GM18951 (cell line): Measurements from ENCODE around the gene PMP22.
"Not testable (repeated sequence)": the region's sequence is repeated elsewhere in the genome, so short reads cannot be mapped to it uniquely, and the experiment has no call there.

ENCODE experiments used
- POLR2A ChIP-seq: IDR thresholded peaks from 4 replicates; pipeline ENCODE4 v1.6.1; 2011; ENCODE audit warnings: mild to moderate bottlenecking; ENCODE audit not compliant: insufficient read length, insufficient read depth; ENCODE audit errors: extremely low read depth
- in situ Hi-C: fragments of 300-500 bp; cut with MboI; formaldehyde crosslinking; loops from one replicate; pipeline ENCODE4 v1.12.0; 2022; ENCODE audit warnings: low sequenced_read_pairs, mixed read lengths, inconsistent platforms; ENCODE audit not compliant: unreplicated experiment

PMP22 gene

DNA sequence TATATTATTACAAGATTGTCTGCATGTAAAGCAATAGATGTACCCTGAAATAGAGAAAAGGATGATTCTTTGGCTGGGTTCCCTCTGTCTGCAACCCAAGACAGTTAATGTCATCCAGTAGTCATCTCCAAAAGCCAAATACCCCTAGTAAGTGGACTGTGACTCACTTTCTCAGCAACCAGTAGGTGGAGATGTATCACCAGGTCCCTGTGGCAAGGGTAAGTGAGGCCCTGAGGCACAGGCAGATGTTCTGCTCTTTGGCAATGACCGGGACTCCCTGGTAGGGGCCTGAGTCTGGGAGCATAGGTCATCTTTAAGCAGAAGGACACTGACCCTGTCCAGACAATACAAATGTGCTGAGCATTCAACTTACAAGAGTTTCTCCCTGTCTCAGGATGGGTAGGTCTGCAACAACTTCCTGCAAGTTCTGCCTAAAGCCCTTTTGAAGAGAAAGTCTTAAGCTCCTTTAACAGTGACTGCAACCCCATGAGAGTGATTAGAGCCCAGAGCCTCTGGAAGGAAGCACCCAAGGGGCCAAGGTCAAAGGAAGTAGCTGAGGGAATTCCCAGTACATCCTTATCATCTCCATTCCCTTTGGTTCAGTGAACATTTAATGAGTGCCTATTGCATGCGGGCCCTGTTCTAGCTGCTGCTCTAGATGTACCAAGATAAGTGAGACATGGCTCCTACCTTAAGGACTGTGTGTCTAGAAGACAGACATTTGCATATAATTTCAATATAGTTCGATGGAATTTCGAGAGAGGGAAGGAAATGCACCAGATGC is 31.9 kb downstream of the PMP22 start:
- TF ChIP-seq POLR2A, result no peak

DNA sequence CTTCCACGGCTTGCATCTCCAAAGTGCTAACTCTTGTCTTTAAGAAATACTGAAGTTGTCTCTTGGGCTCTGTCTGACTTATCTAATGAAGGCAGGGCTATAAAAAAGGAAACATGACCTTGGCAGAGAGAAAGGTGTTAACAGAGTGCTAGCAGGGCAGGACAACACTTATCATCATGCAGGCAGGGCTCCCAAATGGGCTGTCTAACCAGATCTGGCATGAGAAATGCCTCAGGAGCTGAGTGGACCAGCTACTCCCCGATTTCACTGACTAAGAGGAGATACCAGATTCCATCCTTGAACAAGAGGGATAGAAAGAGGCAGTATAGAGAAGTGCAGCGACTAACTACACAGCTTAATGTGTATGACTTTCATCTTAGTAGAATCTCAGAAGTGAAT is 32.6 kb downstream of the PMP22 start:
- TF ChIP-seq POLR2A, result no peak
- in situ Hi-C loops, result no loop called here

More for the DNA sequence above, 31.9 kb downstream of the PMP22 start:
- in situ Hi-C loops, result no loop called here

DNA sequence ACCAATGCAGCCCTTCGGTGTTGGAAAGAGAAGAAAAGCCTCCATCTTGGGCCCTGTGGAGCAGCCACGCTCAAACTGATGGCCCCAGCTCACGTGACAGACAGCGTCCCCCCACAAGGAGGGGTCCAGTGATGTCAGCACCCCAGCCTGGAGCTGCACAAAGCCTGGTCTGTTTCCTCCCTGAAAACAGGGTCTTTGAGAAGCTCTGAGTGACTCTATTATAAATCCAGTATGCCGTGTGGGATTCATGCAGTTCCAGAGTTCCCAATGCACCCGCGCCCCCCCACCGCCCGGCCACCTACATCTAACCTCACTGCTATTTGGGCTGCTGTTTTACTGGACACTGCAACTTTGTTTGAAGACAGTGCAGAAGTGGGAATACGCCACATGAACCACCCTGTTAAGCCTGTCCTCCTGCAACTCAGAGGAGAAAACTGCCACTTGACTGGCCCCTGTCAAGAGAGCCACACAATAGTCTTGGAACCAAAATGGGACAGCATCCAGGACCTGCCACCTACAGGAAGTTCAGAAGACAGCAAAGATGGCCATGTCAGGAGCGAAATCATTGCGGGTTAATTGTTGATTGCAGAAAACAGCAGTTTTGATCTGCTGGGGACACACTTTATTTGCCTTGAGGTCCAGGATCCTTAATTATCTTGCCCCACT is 33.1 kb downstream of the PMP22 start:
- in situ Hi-C loops, result no loop called here
- no peak for TF ChIP-seq POLR2A

DNA sequence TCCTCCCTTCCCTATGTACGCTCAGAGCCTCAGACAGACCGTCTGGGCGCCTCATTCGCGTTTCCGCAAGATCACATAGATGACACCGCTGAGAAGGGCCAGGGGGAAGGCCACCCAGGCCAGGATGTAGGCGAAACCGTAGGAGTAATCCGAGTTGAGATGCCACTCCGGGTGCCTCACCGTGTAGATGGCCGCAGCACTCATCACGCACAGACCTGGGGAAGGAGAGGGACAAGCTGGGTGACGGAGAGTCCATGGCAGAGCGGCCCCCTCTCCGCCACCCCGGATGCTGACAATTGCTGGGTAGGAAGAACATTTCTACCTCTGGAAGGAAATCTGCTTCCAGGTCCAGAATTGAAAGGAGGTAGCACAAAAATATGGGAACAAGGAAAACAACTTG is 34.3 kb downstream of the PMP22 start:
- in situ Hi-C loops, result no loop called here
- no peak for TF ChIP-seq POLR2A

DNA sequence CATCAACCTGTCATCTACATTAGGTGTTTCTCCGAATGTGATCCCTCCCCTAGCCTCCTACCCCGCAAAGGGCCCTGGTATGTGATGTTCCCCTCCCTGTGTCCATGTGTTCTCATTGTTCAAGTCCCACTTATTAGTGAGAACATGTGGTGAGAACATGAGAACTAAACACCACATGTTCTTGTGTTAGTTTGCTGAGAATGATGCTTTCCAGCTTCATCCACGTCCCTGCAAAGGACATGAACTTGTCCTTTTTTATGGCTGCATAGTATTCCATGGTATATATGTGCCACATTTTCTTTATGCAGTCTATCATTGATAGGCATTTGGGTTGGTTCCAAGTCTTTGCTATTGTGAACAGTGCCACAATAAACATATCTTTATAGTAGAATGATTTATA is 43.3 kb downstream of the PMP22 start:
- in situ Hi-C loops, result not testable (repeated sequence)

DNA sequence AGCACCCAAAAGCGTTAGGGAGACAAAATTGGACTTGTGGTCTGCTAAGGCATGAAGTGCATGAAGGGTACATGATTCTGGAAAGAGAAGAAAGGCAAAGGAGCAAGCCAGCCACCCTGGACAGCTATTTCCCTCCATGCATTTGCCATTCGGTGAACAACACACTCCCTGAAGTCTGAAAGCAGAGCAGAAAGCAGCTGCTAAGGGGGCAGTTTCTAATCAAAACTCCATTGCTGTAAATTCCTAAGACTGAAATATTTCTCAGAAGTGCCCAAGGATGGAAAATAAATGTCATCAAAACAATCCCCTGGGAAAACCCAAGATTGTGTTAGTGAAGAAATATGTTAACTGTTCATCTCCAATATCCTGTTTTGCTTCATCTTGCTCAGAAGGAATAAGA is 44.3 kb downstream of the PMP22 start:
- no peak for TF ChIP-seq POLR2A
- in situ Hi-C loops, result no loop called here

DNA sequence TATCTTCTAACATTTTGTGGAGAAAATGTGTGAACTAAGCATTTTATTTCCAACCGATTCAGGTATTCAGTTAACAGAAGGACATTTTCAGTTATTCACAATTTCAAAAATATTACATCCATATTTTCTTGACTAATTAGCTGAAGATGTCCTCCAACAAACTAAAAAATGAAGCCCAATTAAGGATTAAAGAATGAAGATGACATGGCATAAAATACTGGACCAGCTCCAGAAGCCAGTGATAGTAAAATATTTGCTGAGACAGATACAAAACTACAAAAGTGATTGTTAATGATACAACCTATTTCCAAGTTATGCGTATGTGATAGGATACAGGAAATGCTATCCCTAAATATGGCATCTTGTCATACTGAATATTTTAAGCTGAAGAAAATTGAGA is 48.6 kb downstream of the PMP22 start:
- in situ Hi-C loops, result no loop called here
- TF ChIP-seq POLR2A, result no peak

DNA sequence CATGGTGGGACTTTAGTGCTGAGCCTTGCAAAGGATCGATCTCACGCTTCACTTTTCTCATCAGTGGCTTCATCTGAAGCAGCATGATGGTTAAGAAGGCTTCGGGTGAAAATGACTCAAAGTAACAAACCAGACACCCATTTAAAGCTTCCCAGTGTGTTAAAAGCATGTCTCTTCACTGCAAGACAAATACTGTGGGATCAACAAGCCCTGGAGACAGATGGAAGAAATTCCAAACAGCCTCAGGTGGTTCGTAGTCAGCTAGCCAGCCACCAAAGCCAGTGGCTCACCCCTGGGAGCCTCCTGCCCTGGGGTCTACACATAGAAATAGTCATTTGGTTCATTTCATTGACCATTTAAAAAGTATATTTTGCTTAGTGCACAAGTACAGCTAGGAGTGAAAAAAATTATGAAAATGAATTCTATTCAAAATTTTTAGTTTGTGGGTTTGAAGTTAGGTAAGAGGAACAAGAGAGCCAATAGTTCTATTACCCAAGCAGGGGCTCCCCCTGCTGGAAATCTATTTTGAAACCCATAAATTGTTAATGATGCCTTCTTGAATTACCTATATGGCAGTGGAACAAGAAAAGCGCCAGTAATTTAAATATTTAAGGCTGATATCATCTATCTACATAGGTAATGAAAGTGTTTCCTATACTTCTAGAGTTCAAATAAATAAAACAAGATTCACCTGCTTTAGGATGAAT is 51.6 kb downstream of the PMP22 start:
- TF ChIP-seq POLR2A, result no peak
- in situ Hi-C loops, result no loop called here

DNA sequence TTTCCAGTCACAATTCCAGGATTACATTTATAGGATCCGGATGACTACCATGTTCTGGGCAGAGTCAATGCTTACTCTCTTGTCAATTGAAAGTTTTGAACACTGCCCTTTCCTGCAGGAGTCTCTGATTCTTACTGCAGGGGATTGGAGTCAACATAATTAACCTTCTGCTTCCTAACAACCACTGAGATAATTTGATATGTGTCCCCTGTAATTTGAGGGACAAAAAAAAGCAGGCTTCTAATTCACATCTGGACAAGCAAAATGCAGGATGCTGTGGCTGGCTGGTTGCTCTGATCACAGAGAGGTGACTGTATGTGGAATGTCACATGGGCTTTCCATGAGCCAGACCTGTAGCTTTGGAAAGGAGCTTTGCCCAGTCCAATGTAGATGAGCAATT is 54.9 kb downstream of the PMP22 start:
- in situ Hi-C loops, result no loop called here
- TF ChIP-seq POLR2A, result no peak

DNA sequence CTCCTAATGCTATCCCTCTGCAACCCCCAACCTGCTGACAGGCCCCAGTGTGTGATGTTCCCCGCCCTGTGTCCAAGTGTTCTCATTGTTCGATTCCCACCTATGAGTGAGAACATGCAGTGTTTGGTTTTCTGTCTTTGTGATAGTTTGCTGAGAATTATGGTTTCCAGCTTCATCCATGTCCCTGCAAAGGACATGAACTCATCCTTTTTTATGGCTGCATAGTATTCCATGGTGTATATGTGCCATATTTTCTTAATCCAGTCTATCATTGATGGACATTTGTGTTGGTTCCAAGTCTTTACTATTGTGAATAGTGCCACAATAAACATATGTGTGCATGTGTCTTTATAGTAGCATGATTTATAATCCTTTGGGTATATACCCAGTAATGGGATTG is 62.1 kb downstream of the PMP22 start:
- in situ Hi-C loops, result not testable (repeated sequence)

DNA sequence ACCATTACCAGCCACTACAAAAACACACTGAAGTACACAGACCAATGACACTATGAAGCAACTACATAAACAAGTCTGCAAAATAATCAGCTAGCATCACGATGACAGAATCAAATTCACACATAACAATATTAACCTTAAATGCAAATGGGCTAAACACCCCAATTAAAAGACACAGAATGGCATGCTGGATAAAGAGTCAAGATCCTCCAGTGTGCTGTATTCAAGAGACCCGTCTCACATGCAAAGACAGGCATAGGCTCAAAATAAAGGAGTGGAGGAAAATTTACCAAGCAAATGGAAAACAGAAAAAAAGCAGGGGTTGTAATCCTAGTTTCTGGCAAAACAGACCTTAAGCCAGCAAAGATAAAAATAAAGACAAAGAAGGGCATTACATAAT is 64.6 kb downstream of the PMP22 start:
- in situ Hi-C loops, result not testable (repeated sequence)

DNA sequence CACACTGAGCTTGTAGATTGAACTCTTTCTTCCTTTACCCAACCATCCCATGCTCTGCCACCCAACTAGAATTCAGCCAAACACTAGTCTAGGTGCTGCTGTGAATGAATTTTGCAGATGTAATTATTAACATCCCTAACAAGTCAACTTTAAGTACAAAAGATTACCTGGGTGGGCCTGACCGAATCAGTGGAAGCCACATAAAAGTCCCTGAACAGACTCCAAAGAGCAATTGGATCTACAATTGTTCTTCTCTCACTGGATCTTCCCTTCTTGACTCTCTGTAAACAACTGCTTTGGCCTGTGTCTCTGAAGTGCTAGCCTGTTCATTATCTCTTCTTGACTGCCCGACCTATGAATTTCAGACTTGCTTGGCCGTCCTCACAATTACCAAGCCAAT is 67.9 kb downstream of the PMP22 start:
- in situ Hi-C loops, result no loop called here
- no peak for TF ChIP-seq POLR2A

DNA sequence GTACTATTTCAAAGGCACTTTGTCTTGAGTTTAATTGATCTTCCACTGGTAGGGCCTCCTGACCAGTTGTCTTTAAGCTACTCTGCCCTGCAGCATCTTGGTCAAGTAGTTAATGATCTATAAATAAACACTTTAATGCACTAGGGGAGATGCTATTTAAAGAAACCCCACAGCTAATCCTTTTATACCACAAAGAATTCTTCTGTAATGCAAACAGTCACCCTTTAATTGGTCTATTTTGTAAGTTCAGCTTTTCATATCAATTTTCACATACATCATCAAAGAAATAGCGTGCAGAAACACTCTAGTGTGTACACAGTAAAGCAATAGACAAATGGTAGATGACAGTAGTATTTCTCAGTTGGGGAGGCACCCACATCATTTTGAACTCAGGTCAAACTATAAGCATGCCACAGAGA is 70.3 kb downstream of the PMP22 start:
- no peak for TF ChIP-seq POLR2A
- in situ Hi-C loops, result no loop called here

DNA sequence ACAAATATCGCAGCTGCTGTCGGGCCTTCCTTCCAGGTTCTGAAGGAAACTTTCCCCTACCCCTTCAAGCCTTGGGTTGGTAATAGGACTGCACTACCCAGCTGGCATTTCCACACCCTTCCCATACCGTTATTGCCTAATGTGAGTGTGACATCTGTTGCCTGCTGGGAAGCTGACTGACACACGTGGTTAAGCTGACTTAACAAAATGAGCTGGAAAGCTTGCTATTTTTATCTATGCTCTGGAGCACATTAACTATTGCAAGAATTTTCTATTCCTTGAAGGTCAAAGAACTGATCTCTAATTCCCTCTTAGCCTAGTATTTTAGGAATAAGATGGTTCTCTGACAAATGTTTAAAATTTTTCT is 79.5 kb downstream of the PMP22 start:
- no peak for TF ChIP-seq POLR2A
- in situ Hi-C loops, result no loop called here
